ENCODE results near the gene SCAF8.
"Not testable (repeated sequence)": the region's sequence is repeated elsewhere in the genome, so short reads cannot be mapped to it uniquely, and the experiment has no call there.

Gene SCAF8, protein sequence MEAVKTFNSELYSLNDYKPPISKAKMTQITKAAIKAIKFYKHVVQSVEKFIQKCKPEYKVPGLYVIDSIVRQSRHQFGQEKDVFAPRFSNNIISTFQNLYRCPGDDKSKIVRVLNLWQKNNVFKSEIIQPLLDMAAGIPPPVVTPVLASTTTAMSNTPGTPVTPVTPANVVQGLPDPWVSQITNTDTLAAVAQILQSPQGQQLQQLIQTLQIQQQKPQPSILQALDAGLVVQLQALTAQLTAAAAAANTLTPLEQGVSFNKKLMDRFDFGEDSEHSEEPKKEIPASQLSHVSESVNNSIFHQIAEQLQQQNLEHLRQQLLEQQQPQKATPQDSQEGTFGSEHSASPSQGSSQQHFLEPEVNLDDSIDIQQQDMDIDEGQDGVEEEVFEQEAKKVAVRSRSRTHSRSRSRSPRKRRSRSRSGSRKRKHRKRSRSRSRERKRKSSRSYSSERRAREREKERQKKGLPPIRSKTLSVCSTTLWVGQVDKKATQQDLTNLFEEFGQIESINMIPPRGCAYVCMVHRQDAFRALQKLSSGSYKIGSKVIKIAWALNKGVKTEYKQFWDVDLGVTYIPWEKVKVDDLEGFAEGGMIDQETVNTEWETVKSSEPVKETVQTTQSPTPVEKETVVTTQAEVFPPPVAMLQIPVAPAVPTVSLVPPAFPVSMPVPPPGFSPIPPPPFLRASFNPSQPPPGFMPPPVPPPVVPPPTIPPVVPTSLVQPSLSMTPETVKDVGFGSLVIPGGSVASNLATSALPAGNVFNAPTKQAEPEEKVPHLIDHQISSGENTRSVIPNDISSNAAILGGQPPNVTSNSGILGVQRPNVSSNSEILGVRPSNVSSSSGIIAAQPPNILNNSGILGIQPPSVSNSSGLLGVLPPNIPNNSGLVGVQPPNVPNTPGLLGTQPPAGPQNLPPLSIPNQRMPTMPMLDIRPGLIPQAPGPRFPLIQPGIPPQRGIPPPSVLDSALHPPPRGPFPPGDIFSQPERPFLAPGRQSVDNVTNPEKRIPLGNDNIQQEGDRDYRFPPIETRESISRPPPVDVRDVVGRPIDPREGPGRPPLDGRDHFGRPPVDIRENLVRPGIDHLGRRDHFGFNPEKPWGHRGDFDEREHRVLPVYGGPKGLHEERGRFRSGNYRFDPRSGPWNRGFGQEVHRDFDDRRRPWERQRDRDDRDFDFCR (N-terminal part only)

GRCh38 chr6:154733183-154733625 lies at the start of gene SCAF8:
Gene SCAF8 (plus strand): TSS chr6:154733416. CDS start chr6:154733901, 485 bp downstream.
- DNase-seq = peak; percentile 24

DNA sequence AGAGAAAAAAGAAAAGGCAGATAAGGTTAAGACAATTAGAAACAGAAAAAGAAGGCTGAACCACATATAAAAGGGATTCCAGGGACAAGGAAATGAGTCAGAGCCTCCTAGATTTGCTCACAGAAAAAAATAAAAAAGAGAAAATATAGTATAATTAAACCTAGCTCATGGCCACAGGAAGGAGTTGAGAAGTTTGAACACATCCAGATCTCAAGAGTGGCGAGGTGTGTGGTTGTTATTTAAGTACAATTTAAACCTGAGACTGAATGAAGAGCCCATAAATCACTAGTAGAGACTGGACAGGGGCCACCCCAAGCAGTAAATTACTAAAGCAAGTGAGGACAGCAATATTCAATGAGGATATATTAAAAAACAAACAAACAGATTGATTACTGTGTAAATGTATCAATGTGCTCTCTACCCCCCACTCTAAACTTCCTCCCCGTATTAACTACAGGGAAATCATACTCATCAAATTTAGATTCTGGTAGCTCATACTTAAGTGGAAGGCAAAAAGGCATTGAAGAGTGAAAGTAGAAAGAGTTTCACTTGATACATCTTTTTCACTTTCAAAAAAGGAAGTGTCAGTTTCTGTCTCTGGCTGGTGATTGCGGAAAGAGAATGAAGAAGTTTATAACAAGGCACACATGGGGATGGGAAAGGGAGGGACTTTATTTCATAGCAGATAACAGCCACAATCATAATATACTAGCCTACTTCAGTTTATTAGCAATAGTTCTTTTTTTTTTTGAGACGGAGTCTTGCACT lies 49.3 kb upstream of the SCAF8 start:
- DNase-seq = no peak

- no peak for DNase-seq
Measured at GRCh38 chr6:154686162-154686561, 47.1 kb upstream of the SCAF8 start.

GRCh38 chr6:154689493-154690255 lies 43.5 kb upstream of the SCAF8 start:
- DNase-seq = no peak

- no peak for DNase-seq
Measured at GRCh38 chr6:154690857-154691256, 42.4 kb upstream of the SCAF8 start.

- no peak for DNase-seq
Measured at GRCh38 chr6:154696661-154697060, 36.6 kb upstream of the SCAF8 start.

DNA sequence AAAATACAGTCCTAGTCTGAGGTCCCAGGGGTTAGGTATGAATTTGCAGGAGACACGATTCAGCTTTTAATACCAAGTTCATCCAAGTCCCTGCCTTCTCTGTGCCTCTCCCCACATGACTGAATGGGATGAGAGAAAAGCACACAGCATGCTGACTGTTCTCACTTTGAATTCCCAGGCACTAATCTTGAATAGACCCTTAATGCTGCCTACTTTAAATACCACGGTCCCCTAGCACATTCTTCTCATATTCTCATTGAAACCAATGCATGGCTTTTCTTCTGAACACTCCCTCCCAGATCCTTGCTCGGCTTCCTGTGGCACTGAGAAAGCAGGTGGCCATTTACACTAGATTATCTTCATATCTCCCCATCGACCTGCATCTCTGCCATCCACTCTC lies 30.1 kb upstream of the SCAF8 start:
- no peak for DNase-seq

DNA sequence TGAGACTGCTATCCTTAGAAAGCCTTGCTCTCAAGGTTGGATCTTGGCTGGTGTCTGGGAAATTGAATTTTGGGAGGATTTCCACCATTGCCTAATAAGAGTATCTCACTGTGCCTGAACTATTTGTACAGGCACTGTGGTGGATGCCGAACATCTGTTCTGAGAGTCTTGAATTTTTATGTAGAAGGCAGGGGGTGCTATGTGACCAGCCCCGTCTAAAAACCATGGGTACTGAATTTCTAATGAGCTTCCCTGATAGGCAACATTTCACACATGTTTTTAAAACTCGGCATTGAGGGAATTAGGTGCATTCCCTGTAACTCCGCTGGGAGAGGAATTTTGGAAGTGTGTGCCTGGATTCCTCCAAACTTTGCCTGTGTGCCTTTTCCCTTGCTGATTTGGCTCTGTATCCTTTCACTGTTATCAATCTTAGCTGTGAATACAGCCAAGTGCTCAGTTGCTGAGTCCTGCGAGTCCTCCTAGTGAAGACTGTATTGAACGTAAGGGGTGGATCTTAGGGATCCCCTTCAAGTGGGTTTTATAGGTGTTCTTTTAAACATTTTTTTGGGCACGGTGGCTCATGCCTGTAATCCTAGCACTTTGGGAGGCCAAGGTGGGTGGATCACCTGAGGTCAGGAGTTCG lies 27.6 kb upstream of the SCAF8 start:
- DNase-seq = no peak

GRCh38 chr6:154706389-154706788 lies 26.8 kb upstream of the SCAF8 start:
- no peak for DNase-seq

GRCh38 chr6:154709621-154710020 lies 23.6 kb upstream of the SCAF8 start:
- no peak for DNase-seq

GRCh38 chr6:154710689-154711088 lies 22.5 kb upstream of the SCAF8 start:
- DNase-seq = no peak

DNA sequence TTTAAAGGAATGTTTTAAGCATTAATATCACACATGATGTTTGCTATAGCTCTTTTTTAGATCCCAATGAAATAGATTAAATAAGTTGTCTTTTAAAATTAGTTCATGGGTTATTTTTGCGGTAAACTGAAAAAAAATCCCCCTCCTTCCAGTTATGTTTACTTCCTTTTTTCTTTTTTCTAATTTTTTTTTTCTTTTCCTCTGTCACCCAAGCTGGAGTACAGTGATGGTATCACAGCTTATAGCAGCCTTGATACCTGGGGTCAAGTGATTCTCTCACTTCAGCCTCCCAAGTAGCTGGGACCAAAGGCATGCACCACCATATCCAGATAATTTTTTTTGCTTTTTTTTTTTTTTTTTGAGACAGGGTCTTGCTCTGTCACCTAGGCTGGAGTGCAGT lies 17.8 kb upstream of the SCAF8 start:
- no peak for DNase-seq

DNA sequence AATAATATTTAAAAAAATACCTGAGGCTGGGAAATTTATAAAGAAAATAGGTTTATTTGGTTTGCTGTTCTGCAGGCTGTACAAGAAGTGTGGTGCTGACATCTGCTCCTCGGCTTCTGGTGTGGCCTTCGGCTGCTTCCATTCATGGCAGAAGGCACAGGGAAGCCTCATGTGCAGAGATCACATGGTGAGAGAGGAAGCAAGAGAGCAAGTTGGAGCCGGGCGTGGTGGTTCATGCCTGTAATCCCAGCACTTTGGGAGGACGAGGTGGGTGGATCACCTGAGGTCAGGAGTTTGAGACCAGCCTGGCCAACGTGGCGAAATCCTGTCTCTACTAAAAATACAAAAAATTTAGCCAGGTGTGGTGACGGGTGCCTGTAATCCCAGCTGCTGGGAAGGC lies 16.9 kb upstream of the SCAF8 start:
- DNase-seq = not testable (repeated sequence)

GRCh38 chr6:154719433-154719832 lies 13.8 kb upstream of the SCAF8 start:
- DNase-seq = no peak

DNA sequence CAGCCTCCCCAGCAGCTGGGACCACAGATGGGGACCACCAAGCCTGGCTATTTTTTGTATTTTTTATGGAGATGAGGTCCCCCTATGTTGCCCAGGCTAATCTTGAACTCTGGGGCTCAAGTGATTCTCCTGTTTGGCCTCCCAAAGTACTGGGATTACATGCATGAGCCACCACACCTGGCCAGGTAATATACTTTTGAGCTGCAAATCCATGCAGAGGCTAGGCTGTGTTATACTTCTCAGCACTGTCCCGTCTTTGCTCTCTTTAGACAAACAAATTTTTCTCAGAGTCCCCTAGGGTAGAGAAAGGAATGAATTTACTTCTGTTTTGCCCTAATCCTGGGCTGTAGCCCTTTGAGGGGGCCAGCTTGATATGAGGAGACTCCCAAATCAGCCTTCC lies 13.4 kb upstream of the SCAF8 start:
- DNase-seq = no peak

DNA sequence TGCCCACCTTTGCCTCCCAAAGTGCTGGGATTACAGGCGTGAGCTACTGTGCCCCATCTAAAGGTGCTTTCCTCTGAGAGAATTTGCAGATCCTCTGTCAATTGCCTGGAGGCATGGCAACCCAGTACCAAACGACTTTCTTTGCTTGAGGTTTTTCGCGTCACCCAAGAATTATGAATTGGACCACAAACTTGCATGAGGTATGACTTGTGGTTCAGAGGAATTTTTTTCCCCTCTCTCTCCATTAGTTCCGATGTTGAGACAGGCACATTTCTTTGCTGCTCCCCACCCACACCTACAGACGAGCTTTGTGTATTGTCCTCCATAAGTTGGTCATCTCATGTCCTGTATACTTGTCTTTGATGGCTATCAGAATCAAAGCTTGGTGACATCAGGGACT lies 11.8 kb upstream of the SCAF8 start:
- no peak for DNase-seq

DNA sequence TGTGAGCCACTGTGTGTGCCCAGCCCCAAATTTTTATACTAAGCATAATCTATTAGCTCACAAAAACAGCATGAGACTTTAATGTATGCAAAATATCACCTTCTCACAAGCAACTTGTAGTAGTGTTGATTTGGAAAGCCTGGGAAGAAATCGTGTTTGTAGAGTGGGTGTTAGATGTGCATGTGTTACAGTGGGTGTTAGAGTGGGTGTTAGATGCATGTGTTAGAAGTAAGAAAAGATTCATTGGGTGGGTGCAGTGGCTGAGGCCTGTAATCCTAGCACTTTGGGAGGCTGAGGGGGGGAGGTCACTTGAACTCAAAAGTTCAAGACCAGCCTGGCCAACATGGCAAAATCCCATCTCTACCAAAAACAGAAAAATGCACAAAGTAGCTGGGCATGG lies 6.3 kb upstream of the SCAF8 start:
- no peak for DNase-seq

DNA sequence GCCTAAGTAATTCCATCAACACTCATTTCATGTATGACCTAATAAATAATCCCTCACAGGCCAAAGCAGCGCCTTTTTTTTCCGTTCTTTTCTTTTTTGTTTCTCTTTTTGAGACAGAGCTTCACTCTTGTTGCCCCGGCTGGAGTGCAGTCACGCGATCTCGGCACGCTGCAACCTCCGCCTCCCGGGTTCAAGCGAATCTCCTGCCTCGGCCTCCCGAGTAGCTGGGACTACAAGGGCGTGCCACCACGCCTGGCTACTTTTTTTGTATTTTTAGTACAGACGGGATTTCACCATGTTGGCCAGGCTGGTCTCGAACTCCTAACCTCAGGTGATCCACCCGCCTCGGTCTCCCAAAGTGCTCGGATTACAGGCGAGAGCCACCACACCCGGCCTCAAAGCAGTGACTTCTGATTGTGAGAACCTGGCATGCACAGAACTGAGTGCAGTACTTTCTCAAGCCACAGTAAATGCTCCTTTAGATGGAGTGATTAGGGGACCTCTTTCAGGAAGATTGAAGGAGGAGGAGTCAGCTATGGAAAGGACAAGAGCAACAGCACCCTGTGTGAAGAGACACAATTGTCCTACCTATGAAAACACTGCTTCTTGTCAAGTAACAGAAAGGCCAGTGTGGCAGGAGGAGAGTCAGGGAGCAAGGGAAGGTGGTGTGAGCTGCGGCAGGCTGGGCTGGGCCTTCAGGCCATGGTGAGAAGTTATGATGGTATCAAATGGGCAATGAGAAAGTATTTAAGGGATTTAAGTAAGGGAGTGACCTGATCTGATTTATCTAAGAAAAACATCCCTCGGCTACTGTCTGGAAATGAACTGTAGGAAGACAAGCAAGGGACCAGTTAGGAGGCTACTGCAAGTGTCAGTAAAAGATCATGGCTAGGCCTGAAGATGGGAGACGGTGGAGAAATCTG lies 1.7 kb upstream of the SCAF8 start:
- DNase-seq = no peak

- peak; percentile 38 for DNase-seq
Measured at GRCh38 chr6:154732538-154733182, 556 bp upstream of the SCAF8 start.
